ENCODE data around the gene PPL. TPM values are rescaled to one million over a fixed set of nuclear protein-coding genes. Genes with fewer than 3 reads are reported as not detected.

The PPL gene
- total RNA-seq, 1 donor from 2014 or later, result 4.7 TPM

- no peak for TF ChIP-seq CTCF (IDR thresholded peaks at IDR 0.05; ENCODE audit: partially characterized antibody, unreplicated experiment)
- peak overlapping the region; percentile 33 for H3K27ac Mint-ChIP-seq (ENCODE audit: unreplicated experiment)
- H3K9me3 Mint-ChIP-seq (ENCODE audit: unreplicated experiment), result peaks cover 5% of the 10 kb centered on the region
- H3K4me1 Mint-ChIP-seq (ENCODE audit: low read depth, unreplicated experiment), result peaks cover 23% of the 10 kb centered on the region
- H3K36me3 Mint-ChIP-seq (ENCODE audit: unreplicated experiment), result no peaks in the 10 kb centered on the region
- no peak for DNase-seq
- no peak overlapping the region for H3K4me3 Mint-ChIP-seq (ENCODE audit: unreplicated experiment)
- H3K27me3 Mint-ChIP-seq (ENCODE audit: unreplicated experiment), result peaks cover 3% of the 10 kb centered on the region
These were observed 45.1 kb downstream of the PPL start for GRCh38 chr16:4891886-4892216.

- H3K27me3 Mint-ChIP-seq (ENCODE audit: unreplicated experiment), result peaks cover 3% of the 10 kb centered on the region
- no peak for TF ChIP-seq CTCF (IDR thresholded peaks at IDR 0.05; ENCODE audit: partially characterized antibody, unreplicated experiment)
- H3K4me3 Mint-ChIP-seq (ENCODE audit: unreplicated experiment), result no peak overlapping the region
- H3K4me1 Mint-ChIP-seq (ENCODE audit: low read depth, unreplicated experiment), result peaks cover 26% of the 10 kb centered on the region
- peaks cover under 1% of the 10 kb centered on the region for H3K36me3 Mint-ChIP-seq (ENCODE audit: unreplicated experiment)
- no peak overlapping the region for H3K27ac Mint-ChIP-seq (ENCODE audit: unreplicated experiment)
- no peak for DNase-seq
- H3K9me3 Mint-ChIP-seq (ENCODE audit: unreplicated experiment), result peaks cover 5% of the 10 kb centered on the region
These were observed 45.7 kb downstream of the PPL start for GRCh38 chr16:4891097-4891885.

- H3K4me1 Mint-ChIP-seq (ENCODE audit: low read depth, unreplicated experiment), result peaks cover 32% of the 10 kb centered on the region
- peaks cover 9% of the 10 kb centered on the region for H3K9me3 Mint-ChIP-seq (ENCODE audit: unreplicated experiment)
- no peak for DNase-seq
- peaks cover 3% of the 10 kb centered on the region for H3K27me3 Mint-ChIP-seq (ENCODE audit: unreplicated experiment)
- peak overlapping the region; percentile 77 for H3K27ac Mint-ChIP-seq (ENCODE audit: unreplicated experiment)
- H3K4me3 Mint-ChIP-seq (ENCODE audit: unreplicated experiment), result no peak overlapping the region
- H3K36me3 Mint-ChIP-seq (ENCODE audit: unreplicated experiment), result peaks cover 7% of the 10 kb centered on the region
- TF ChIP-seq CTCF (IDR thresholded peaks at IDR 0.05; ENCODE audit: partially characterized antibody, unreplicated experiment), result no peak
These were observed 46.3 kb downstream of the PPL start for GRCh38 chr16:4890686-4891085.

- H3K36me3 Mint-ChIP-seq (ENCODE audit: unreplicated experiment), result peaks cover 11% of the 10 kb centered on the region
- peak overlapping the region; percentile 77 for H3K27ac Mint-ChIP-seq (ENCODE audit: unreplicated experiment)
- peak; percentile 77 for DNase-seq
These were observed 46.9 kb downstream of the PPL start for GRCh38 chr16:4890026-4890425.

More at GRCh38 chr16:4890026-4890425, 46.9 kb downstream of the PPL start:
- H3K9me3 Mint-ChIP-seq (ENCODE audit: unreplicated experiment), result peaks cover 11% of the 10 kb centered on the region
- peaks cover 32% of the 10 kb centered on the region for H3K4me1 Mint-ChIP-seq (ENCODE audit: low read depth, unreplicated experiment)
- peaks cover 3% of the 10 kb centered on the region for H3K27me3 Mint-ChIP-seq (ENCODE audit: unreplicated experiment)
- no peak for TF ChIP-seq CTCF (IDR thresholded peaks at IDR 0.05; ENCODE audit: partially characterized antibody, unreplicated experiment)
- H3K4me3 Mint-ChIP-seq (ENCODE audit: unreplicated experiment), result peak overlapping the region; percentile 25

Measured in glutamatergic neuron (in vitro differentiated cells).